Right lung (tissue), 5 donors: Measurements from ENCODE around the gene CABP4. TPM values are rescaled to one million over a fixed set of nuclear protein-coding genes. Genes with fewer than 3 reads are reported as not detected.
A peak's percentile ranks its signal among the peaks of the same experiment; 100 is the strongest.
"Not testable (repeated sequence)": the region's sequence is repeated elsewhere in the genome, so short reads cannot be mapped to it uniquely, and the experiment has no call there.

Source experiments
- DNase-seq, 2 donors: peaks; one replicate each; pipeline ENCODE4 v3.0.0-alpha.2; 2013
- polyA plus RNA-seq, 5 donors: library from polyadenylated mRNA; unstranded; fragments of 120-200 nt; gene quantifications; one replicate each; pipeline versions ENCODE4 v1.2.1 to v1.2.3, GENCODE V29; 2013; ENCODE audit warnings: inconsistent platforms in 1 of 5, low replicate concordance in 1 of 5; ENCODE audit not compliant: insufficient read length in 5 of 5, insufficient read depth in 1 of 5

CABP4 gene
- polyA plus RNA-seq, 5 donors: 1.9 to 2.5 (median 2.2) TPM

- no peak for DNase-seq
Measured at GRCh38 chr11:67452141-67452952, 2.8 kb upstream of the CABP4 start, which contains the start of gene GPR152. GPR152 (minus strand) TSS chr11:67452729; CDS start chr11:67452724, 5 bp downstream.

- DNase-seq: no peak
Measured at GRCh38 chr11:67453816-67454732, 1.1 kb upstream of the CABP4 start.

GRCh38 chr11:67456068-67456705 lies 1.0 kb downstream of the CABP4 start:
- no peak for DNase-seq

- DNase-seq: no peak
Measured at GRCh38 chr11:67457453-67457852, 2.3 kb downstream of the CABP4 start.

- no peak for DNase-seq
Measured at GRCh38 chr11:67458266-67458665, 3.1 kb downstream of the CABP4 start.

- DNase-seq: no peak
Measured at GRCh38 chr11:67463186-67463585, 8.0 kb downstream of the CABP4 start.

GRCh38 chr11:67463680-67464410 lies 8.7 kb downstream of the CABP4 start:
- no peak for DNase-seq

GRCh38 chr11:67464411-67465188 lies 9.4 kb downstream of the CABP4 start:
- DNase-seq: peak; percentile 62 to 66

GRCh38 chr11:67465189-67465510 lies 10.0 kb downstream of the CABP4 start:
- no peak for DNase-seq

- not testable (repeated sequence) for DNase-seq
Measured at GRCh38 chr11:67465530-67465929, 10.4 kb downstream of the CABP4 start.

- no peak for DNase-seq
Measured at GRCh38 chr11:67466367-67466766, 11.2 kb downstream of the CABP4 start.

GRCh38 chr11:67466962-67467771 lies 12.0 kb downstream of the CABP4 start:
- DNase-seq: no peak

GRCh38 chr11:67468056-67468455 lies 12.9 kb downstream of the CABP4 start:
- no peak for DNase-seq

- no peak for DNase-seq
Measured at GRCh38 chr11:67468456-67468758, 13.3 kb downstream of the CABP4 start.

- peak; percentile 88 to 90 for DNase-seq
Measured at GRCh38 chr11:67468759-67469507, 13.8 kb downstream of the CABP4 start, which contains the start of gene TMEM134. TMEM134 (minus strand) TSS chr11:67469251; CDS start chr11:67469192, 59 bp downstream.

- no peak for DNase-seq
Measured at GRCh38 chr11:67469508-67469811, 14.3 kb downstream of the CABP4 start.

- DNase-seq: no peak
Measured at GRCh38 chr11:67470337-67471002, 15.3 kb downstream of the CABP4 start.

GRCh38 chr11:67472882-67473281 lies 17.7 kb downstream of the CABP4 start:
- DNase-seq: no peak

GRCh38 chr11:67476692-67477091 lies 21.5 kb downstream of the CABP4 start:
- not testable (repeated sequence) for DNase-seq
